Liver (tissue), 3 donors: ENCODE data around the gene SLC25A25.
A peak's percentile ranks its signal among the peaks of the same experiment; 100 is the strongest.

Experiments used
- EGR1 ChIP-seq, 2 donors: IDR thresholded peaks; 2 replicates each; pipeline ENCODE4 v1.6.1; 2016 to 2018; ENCODE audit warnings: antibody characterized with exemption in 2 of 2, low read depth in 2 of 2
- GABPA ChIP-seq, 2 donors: IDR thresholded peaks in 1 of 2; conservative IDR thresholded peaks in 1 of 2; 2 replicates each; pipeline ENCODE4 v1.6.1; 2016; ENCODE audit warnings: antibody characterized with exemption in 2 of 2, mild to moderate bottlenecking in 1 of 2, moderate library complexity in 1 of 2
- REST ChIP-seq: IDR thresholded peaks from 2 replicates; pipeline ENCODE4 v1.6.1; 2016; ENCODE audit warnings: antibody characterized with exemption, mild to moderate bottlenecking
- SP1 ChIP-seq: IDR thresholded peaks from 2 replicates; pipeline ENCODE4 v1.6.1; 2018; ENCODE audit warnings: antibody characterized with exemption, mild to moderate bottlenecking
- TAF1 ChIP-seq: conservative IDR thresholded peaks from 2 replicates; pipeline ENCODE4 v1.6.1; 2016; ENCODE audit warnings: antibody characterized with exemption, mild to moderate bottlenecking
- YY1 ChIP-seq: IDR thresholded peaks from 2 replicates; pipeline ENCODE4 v1.6.1; 2016; ENCODE audit warnings: antibody characterized with exemption, mild to moderate bottlenecking
- TF ChIP-seq, protein P1 (sequence below): IDR thresholded peaks from 2 replicates; pipeline ENCODE4 v1.6.1; 2016; ENCODE audit warnings: antibody characterized with exemption
- TF ChIP-seq, protein P2 (sequence below): fragments of 150-350 bp; IDR thresholded peaks from 2 replicates; pipeline ENCODE4 v1.5.1; 2017; ENCODE audit warnings: improper control_type of control experiment, low read depth, low read length; ENCODE audit not compliant: missing input control
- donor health status: healthy.
- donor health status: healthy.

- TF ChIP-seq YY1: peak; percentile 91
- TF ChIP-seq, protein P1, sequence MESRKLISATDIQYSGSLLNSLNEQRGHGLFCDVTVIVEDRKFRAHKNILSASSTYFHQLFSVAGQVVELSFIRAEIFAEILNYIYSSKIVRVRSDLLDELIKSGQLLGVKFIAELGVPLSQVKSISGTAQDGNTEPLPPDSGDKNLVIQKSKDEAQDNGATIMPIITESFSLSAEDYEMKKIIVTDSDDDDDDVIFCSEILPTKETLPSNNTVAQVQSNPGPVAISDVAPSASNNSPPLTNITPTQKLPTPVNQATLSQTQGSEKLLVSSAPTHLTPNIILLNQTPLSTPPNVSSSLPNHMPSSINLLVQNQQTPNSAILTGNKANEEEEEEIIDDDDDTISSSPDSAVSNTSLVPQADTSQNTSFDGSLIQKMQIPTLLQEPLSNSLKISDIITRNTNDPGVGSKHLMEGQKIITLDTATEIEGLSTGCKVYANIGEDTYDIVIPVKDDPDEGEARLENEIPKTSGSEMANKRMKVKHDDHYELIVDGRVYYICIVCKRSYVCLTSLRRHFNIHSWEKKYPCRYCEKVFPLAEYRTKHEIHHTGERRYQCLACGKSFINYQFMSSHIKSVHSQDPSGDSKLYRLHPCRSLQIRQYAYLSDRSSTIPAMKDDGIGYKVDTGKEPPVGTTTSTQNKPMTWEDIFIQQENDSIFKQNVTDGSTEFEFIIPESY: peak; percentile 89
- TF ChIP-seq, protein P2, sequence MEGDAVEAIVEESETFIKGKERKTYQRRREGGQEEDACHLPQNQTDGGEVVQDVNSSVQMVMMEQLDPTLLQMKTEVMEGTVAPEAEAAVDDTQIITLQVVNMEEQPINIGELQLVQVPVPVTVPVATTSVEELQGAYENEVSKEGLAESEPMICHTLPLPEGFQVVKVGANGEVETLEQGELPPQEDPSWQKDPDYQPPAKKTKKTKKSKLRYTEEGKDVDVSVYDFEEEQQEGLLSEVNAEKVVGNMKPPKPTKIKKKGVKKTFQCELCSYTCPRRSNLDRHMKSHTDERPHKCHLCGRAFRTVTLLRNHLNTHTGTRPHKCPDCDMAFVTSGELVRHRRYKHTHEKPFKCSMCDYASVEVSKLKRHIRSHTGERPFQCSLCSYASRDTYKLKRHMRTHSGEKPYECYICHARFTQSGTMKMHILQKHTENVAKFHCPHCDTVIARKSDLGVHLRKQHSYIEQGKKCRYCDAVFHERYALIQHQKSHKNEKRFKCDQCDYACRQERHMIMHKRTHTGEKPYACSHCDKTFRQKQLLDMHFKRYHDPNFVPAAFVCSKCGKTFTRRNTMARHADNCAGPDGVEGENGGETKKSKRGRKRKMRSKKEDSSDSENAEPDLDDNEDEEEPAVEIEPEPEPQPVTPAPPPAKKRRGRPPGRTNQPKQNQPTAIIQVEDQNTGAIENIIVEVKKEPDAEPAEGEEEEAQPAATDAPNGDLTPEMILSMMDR: no peak
- peak; percentile 99 for TF ChIP-seq TAF1
- TF ChIP-seq REST: peak; percentile 95
- peak in 1 of 2 donors; percentile 13 for TF ChIP-seq GABPA (IDR thresholded peaks at IDR 0.05 in 1 of 2, conservative IDR thresholded peaks at IDR 0.05 in 1 of 2)
- TF ChIP-seq EGR1 (IDR thresholded peaks at IDR 0.05; ENCODE audit: low read depth in 2 of 2): peak in 1 of 2 donors; percentile 56
- peak; percentile 90 for TF ChIP-seq SP1
Measured at GRCh38 chr9:128098297-128099230, 30.5 kb downstream of the SLC25A25 start.
